HG02623 (cell line): ENCODE results near the gene THRB.

Experiments used
- ATAC-seq: cut with Tn5 transposase; IDR thresholded peaks from one replicate; pipeline ENCODE4 v1.9.1; 2021; ENCODE audit warnings: moderate library complexity; ENCODE audit not compliant: unreplicated experiment

THRB gene

DNA sequence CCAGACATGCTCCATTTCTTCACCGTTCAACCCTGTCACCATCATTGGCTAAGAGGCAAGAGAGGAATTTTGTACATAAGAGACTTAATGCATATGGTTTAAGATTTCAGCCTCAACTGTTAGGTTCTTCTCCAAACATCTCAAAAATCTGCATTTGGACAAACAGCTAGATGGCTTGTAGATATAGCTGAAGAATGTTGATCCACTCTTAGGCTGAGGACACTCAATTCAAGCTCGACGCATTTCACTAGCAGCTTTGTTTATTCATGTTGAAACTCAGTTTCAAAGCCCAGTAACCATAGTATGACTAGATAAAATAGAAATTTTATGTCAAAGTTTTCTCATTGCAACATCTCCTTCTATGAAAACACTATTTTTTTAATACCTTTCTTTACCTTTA, 208.2 kb downstream of the THRB start:
- ATAC-seq = no peak

DNA sequence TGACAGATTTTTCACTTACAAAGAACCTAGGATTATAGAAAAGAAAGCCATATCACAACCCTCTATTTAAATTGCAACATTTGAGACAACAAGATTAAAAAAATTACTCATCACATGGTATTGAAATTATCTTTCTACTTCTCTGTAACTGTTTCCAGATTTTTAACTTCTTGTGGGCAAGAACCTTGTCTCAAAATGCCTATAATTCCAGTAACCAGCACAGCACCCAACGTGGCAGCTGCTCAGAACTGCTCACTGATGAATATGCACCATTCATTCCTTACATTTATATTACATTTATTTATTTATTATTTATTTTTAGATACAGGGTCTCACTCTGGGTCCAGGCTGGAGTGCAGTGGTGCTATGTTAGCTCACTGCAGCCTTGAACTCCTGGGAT, 216.1 kb downstream of the THRB start:
- ATAC-seq = no peak

DNA sequence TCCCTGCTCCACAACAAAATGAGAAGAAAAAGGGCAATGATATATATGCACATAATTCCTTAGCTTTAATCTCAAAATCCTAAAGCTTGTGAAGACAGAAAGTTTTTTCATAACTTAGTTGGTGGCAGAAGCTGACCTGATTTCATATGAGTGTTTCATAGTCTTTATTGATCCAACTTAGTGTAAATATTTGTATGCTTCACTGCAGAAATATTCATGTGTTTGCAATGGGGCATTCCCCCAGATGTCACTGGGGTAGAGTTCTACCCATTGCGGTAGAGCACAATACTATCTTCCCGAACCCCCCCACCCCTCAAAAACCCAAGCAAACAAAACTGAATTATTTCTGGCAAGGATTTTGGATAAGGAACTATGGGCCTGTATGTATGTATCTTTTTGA, 221.2 kb downstream of the THRB start:
- no peak for ATAC-seq

DNA sequence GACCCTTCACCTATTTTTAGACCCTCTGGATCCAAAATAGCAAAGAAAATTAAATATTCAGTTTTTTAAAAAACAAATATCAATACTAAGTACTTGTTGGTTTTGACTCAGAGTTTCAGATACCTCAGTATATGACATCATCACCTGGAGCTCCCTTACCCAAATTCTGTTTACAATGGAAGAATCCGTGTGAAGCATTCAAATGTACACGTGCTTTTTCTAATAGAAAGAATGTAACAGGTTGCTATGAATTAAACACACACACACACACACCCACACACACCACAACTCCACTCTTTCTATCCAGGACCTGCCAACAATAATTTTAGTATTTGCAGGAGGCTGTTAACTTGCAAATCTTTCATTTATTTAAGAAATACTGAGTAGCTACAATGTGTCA, 221.8 kb downstream of the THRB start:
- ATAC-seq = no peak

DNA sequence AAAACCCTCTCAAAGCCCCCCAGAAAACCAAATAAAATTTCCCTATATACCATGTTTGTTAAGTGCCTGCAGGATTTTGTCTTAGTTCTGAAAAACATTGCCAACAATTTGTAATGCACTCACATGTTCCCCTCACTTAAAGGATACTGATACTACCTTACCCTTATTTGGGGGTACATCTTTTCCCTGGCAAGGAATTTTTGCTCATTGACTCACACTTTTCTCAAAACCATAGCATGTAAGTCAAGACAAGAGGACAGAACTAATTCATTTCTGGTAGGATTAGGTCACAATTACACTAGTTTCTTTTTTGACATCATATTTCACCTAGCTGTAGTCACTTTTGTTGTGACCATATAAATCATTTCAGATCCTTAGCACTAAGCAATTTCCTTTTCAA, 222.2 kb downstream of the THRB start:
- no peak for ATAC-seq

DNA sequence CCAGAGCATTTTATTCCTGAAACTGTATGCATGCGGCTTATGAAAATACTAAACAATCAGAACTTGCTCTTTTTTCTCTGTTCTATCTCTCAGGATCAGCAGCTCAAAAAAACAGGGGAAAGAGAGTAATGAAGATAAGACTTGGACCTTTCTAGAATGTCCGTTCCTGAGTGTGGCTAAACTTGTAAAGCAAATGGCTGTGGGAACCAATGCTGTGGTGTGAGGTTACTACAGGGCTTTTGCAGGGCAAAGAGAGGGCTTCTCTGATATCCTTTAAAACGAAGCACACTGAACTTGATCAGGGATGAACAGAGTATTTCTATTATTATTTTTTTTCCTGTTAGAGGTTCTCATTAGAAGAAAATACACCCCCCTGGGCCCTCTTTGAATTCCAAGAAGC, 223.4 kb downstream of the THRB start:
- ATAC-seq = no peak

DNA sequence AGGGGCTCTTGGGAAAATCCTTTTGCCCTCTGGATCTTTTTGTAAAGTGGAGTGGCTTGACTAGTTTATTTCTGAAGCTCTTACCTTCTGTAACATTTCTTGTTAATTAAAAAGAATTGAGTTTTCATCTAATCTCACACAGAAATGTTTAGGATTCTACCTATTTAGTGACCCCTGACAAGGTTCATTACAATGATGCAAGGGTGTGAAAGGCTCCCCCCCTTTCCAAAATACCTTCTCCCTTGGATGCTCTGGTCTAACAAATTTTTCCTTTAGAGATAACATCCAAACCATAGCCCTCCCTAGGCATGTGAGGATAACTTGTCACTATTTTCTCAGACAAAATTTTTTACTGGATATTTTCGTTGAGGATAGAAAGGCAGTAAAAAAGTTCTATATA, 223.9 kb downstream of the THRB start:
- ATAC-seq = no peak

DNA sequence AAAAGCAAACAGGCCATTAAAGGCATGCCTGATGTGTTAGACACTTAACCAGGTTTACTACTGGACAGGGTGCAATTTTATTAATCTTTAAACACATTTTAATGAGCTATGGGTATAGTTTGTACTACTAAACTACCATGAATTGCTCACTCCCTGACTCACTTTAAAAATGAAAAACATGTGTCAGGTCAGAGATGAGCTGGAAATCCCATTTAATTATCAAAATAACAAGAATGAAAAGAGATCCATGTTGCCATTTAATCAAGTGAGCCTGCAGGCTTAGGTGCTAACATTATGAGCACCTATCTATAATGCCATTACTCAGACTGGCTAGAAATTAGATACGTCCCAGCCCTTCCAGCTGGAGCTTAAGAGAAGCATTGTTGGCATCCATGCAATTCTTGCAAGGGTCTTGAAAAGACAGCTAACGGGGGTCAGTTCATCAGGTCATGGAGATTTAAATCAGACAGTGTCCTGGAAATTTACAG, 224.4 kb downstream of the THRB start:
- ATAC-seq = no peak

DNA sequence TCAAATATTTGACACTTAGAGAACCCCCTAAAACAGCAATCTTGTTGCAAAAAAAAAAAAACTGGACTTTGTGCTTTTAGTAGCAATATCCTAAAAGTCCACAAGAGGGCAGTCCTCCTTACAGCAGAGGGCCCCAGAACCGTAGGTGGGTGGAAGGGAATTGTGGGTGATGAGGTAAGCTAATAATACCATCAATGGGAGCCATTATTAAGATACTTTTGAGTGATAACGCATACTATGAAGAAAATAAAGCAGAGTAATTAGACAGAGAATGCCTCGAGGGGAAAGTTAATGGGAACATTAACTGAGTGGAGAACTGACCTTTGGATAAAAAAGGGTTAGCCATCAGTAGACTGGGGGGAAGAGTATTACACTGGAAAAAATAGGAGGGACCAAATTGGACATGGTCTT, 229.9 kb downstream of the THRB start:
- no peak for ATAC-seq

DNA sequence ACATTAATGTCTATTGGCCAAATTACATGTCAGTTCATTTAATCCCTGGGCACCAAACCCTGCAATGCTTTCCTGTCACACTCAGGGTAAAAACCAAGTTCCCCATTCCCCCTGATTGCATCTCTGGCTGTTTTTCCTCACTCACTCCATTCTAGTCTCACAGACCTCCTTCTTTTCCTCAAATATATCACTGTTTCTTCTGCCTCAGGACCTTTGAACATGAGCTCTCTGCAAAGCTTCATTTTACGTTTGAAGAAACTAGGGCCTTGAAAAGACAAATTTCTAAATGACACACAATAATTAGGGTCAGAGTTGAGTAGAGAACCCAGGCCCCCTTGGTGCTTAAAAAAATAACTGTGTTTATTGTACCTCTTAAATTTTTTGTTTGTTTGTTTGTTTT, 230.6 kb downstream of the THRB start:
- ATAC-seq = no peak

DNA sequence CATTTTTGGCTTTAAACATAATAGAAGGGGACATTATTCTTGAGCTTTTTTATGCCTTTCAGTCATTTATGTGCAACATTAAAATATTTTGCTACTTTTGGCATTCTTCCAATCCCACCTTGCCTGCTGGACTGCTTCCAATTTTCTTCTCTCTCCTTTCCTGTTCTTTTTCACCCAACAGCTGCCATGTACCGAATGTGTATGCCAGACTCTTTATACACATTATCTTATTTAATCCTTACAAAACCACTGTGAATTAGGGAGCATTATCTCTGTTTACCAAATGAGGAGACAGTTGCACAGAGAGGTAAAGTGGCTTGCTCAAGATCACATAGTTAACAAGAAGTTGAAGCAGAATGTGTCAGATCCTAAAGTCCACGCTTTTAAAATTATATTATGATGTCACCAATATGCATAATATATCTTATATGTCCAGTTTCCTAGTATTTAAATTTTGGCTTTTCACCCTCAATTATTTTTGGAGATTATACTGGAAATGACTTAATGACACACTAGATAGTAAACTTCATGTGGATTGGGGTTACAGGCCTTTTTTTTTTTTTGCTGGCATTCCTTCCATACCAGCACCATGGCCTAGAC, 231.5 kb downstream of the THRB start:
- no peak for ATAC-seq

DNA sequence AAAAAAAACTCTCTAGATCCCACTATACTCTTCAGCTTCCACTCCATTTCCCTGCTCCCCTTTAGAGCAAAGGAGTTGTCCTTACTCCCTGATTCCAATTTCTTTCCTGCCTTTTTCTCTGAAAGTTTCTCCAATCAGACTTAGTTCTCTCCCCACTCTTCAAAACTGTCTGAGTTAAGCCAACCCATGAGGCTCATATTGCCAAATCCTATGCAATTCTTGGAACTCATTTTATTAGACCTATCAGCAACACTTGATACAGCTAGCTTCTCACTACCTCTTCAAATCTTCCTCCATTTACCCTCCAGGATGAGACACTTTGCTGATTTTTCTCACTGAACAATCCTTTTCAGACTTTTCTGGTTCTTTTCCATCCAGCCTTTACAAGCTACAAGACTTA, 233.1 kb downstream of the THRB start:
- ATAC-seq = no peak

DNA sequence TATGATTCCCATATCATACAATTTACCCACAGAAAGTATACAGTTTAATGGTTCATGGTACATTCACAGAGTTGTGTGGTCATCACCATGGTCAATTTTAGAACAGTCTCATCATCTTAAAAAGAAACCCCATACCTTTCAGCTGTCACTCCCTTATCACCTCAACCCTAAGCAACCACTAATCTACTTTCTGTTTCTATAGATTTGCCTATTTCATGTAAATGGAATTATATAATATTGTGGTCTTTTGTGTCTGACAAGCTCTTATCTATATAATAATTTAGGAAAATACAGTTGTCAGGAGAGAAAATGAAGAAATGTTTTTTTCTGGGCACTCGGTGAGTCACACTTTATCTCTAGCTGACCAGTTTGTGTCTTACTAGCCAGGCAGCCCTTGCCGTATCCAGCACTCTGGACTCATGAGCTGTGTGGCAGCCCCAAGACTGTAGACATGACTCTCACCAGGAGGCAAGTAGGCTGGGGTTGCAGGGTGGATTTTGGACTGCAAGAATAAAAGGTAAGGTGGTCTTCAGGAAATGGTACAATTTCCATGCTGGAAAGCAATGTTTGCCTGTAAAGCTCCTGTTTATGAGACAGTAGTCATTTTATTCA, 234.6 kb downstream of the THRB start:
- ATAC-seq = no peak

DNA sequence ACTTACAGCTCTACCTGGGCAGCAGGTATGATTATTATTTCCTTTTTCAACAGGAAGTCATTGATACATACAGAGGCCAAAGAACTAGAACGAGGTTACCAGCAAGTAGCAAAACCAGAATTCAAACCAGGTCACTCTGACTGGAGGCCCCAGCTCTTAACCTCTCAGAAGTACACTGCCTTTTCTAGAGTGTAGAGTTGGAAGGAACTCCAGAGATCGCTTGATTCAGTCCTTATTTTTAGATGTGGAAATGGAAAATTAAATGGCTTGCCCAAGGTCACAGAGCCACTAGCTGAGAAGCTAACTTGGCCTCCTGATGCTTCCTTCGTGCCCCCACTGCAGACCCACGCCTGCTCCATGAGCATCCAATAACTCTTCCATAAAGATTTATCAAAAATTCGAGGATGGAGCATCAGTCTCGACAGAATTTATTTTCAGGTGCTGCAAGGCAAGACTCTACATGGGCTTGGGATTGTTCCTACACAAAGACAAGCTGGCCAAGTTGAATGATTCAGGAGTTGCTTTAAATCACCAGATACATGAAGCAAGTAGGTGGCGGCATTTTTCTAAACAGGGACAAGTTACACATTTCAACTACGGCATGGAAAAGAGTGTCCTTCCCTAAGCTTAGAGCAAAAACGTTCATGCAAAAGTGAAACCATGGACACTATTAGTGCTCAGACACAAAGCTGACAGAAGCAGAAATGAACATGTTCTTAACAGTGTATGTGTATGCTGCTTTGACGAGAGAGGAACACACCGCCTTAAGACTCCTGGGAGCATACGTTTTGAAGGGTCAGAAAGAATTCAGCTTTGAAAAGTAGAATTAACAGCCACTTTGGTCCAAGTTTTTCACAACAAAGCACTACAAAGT, 235.7 kb downstream of the THRB start:
- no peak for ATAC-seq

DNA sequence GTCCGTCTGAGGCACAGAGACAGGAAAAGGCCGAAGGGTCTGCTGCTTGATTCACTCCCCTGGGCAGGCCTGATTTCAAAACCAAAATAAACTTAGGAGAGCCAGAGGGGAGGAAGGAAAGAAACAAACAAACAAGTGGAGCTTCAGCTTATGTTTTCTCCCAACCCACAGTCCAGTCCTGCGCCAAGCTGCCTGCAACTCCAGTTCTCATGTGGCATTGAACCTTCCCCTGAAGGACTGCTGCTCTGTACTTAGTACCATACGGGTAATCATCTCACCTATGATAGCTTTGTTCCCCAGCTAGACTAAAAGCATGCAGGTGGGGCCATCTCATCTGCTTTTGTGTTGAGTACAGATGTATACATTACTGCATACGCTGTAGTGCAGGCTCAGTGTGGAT, 236.4 kb downstream of the THRB start:
- no peak for ATAC-seq

DNA sequence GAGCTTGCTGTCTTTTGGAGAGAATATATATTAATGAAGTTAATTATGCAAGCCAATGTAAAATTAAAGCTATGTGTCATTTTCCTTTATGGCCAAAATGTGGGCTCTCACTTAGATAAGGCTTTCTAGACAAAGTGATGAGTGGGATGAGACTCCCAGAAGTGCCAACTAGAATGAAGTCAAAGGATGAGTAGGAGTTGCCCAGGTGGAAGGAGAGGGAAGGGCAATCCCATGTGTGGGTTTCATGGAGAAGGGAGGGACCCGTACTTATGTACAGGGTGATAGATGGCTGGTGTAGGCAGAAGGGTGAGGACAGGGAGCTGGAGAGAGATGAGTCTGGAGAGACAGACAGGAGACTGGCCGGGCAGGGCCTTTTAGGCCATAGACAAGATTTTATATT, 239.2 kb downstream of the THRB start:
- no peak for ATAC-seq

DNA sequence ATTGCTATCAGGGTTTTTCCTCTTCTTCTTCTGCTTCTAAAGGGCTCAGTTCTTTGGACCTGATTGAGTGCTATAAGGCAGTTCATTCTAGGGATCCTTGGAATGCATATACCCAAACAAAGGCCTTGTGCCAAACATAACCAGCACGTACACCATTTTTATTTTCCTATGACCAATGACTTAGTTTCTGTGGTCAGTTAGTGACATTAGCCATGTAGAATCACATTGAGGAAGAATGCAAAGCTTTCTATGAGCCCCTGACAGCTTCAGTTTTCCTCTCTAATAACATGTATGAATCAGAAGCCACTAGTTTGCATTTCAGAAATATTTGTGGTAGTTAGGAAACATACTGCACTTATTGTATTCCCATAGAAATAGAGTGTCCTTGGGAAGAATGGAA, 240.0 kb downstream of the THRB start:
- no peak for ATAC-seq

DNA sequence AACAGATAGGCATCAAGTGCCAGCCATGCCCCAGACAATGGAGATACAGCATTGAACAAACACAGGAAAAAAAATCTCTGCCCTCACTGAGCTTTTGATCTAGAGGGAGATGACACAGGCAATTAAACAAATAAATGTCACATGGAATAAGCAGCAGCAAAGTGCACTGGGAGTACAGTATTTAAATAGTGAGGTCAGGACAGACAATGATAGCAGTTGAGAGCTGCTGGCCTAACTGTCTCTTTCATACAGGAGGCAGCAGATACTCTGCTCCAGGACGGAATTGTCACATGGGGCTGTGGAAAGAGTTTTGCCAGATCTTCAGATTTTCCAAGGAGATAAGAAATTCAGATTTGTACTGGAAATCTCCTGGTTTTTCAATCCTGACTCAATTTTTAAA, 241.3 kb downstream of the THRB start:
- no peak for ATAC-seq

DNA sequence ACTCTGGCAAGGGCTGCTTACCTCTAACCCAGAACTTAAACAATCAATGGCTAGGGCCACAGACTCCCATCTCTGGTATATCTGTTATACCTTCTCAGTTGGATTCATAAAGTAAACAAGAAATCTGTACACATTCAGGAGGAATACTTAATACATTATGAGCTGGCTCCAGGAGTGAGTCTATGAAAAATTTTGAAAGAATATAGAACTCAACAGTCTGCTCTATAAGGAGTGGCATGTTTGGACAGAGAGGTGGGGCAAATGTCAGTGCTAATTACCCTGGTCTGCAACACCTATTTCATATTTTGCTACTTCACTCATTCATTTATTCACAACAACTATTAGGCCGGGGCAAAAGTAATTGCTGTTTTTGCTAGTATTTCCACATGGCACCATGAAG, 245.1 kb downstream of the THRB start:
- ATAC-seq = no peak

DNA sequence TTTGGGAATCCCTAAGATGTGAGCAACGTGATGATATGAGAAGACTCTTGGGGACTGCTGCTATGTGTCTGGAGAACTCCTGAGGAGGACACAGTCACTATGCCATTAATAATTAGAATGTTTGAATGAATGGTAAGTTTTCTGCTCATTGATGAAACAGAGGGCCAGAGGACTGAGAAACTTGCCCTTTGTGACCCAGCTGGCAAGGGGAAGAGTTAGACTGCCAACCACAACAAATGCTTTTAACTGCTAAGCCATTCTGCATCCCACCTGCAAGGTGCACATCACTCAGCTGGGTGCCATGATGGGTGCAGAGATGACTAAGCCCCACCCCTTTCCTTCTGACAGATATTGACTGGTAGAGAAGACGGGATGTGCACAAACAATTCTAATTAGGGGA, 249.6 kb downstream of the THRB start:
- no peak for ATAC-seq

DNA sequence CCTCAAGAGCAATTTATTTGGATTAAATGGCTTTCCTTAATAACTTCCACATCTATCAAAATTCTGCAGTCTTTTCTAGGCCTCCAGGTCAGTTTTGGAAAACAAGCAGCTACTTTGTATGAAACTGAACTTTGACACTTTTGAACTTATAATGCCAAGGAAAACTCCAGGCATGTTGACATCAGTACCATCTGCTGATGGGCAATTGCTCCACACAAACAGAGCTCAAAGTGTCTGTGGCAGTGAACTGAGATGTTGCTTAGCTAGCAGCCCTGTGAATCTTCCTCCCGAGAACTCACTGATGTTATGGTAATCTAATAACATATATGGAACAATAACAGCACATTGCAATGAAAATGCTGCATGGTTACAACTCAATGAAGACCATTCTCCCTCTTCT, 250.2 kb downstream of the THRB start:
- ATAC-seq = no peak

DNA sequence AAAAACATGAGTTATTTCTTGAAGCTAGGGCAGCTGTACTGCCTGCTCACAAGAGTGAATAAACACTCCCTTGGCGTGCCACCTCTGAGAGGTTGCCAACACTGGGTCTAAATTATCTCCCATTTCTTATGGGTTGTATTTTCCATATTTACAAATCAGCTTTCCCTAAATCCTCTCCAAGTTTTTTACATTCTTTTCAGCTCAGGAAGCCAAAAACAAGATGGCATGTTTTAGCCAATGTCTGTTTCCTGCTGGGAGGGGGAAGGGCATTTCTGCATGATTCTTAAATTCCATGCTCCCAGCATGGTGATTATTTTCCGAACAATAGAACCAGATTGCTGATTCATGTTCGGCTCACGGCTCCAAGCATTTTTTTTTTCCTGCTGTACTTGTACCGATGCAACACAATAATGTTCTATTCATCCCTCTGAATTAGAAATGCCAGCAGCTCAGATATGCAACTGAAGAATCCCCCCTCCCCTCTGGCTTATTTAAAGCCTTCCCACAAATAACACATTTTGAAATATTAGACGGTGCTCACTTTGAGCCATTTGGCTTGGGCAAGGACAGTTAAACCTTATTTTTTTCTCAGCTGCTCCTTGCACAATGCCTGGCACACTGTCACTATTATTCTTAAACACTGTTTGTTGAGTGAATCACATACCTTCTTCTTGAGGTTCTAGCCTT, 252.5 kb downstream of the THRB start:
- no peak for ATAC-seq
